CD14-positive monocyte (primary cell): ENCODE data around the gene ENTPD2. TPM values are rescaled to one million over a fixed set of nuclear protein-coding genes. Genes with fewer than 3 reads are reported as not detected.

Experiments
- DNase-seq, 3 donors: peaks; one replicate each; pipeline ENCODE4 v3.0.0-alpha.2; 2011 to 2022
- H2AFZ ChIP-seq: 2 replicates; pipeline ENCODE4 v1.6.0; 2012; ENCODE audit warnings: mild to moderate bottlenecking, low read depth, low read length, inconsistent platforms; ENCODE audit not compliant: insufficient read depth, poor library complexity, severe bottlenecking
- H3K27ac ChIP-seq, 2 donors: 1 replicate in 1 of 2; 2 replicates in 1 of 2; pipeline ENCODE4 v1.5.1; 2012 to 2013; ENCODE audit warnings: low read length in 2 of 2, control low read depth in 1 of 2, inconsistent platforms in 1 of 2, low read depth in 1 of 2, mild to moderate bottlenecking in 1 of 2
- H3K27me3 ChIP-seq, 2 donors: one replicate each; pipeline versions ENCODE4 v1.6.0 to v1.6.1; 2011 to 2013; ENCODE audit warnings: low read length in 2 of 2; ENCODE audit not compliant: control insufficient read depth in 2 of 2, insufficient read depth in 2 of 2
- H3K36me3 ChIP-seq, 2 donors: replicated peaks in 1 of 2; 1 replicate in 1 of 2; 2 replicates in 1 of 2; pipeline versions ENCODE4 v1.5.1 to v1.6.1; 2012 to 2013; ENCODE audit warnings: low read length in 2 of 2, control low read depth in 1 of 2, inconsistent platforms in 1 of 2, mild to moderate bottlenecking in 1 of 2; ENCODE audit not compliant: insufficient read depth in 2 of 2, control insufficient read depth in 1 of 2
- H3K4me1 ChIP-seq, 2 donors: 1 replicate in 1 of 2; 2 replicates in 1 of 2; pipeline versions ENCODE4 v1.5.1 to v1.6.1; 2012 to 2013; ENCODE audit warnings: low read length in 2 of 2, control low read depth in 1 of 2, inconsistent platforms in 1 of 2, mild to moderate bottlenecking in 1 of 2, moderate library complexity in 1 of 2; ENCODE audit not compliant: insufficient read depth in 2 of 2, control insufficient read depth in 1 of 2
- H3K4me2 ChIP-seq: replicated peaks from 2 replicates; pipeline ENCODE3; 2012; ENCODE audit warnings: low read length, moderate library complexity, mild to moderate bottlenecking; ENCODE audit not compliant: poor library complexity, severe bottlenecking; ENCODE audit errors: extremely low read depth
- H3K4me3 ChIP-seq, 3 experiments: fragments of 200-600 bp in 1 of 3; sonication (generic) in 1 of 3; replicated peaks in 1 of 3; 1 replicate in 2 of 3; 2 replicates in 1 of 3; pipeline ENCODE4 v1.5.1; 2011 to 2013; ENCODE audit warnings: low read length in 3 of 3, mild to moderate bottlenecking in 3 of 3, control low read depth in 2 of 3, low read depth in 2 of 3, inconsistent platforms in 1 of 3, moderate library complexity in 1 of 3
- H3K79me2 ChIP-seq: 2 replicates; pipeline ENCODE4 v1.6.0; 2012; ENCODE audit warnings: mild to moderate bottlenecking, control low read depth, inconsistent platforms, low read length, moderate library complexity; ENCODE audit not compliant: insufficient read depth
- H3K9ac ChIP-seq: 2 replicates; pipeline ENCODE4 v1.6.0; 2017; ENCODE audit warnings: low read length, mild to moderate bottlenecking; ENCODE audit not compliant: insufficient read depth, poor library complexity, severe bottlenecking
- H3K9me3 ChIP-seq, 2 donors: replicated peaks in 1 of 2; 1 replicate in 1 of 2; 2 replicates in 1 of 2; pipeline versions ENCODE4 v1.5.1 to v1.6.1; 2012 to 2013; ENCODE audit warnings: low read length in 2 of 2, control low read depth in 1 of 2; ENCODE audit not compliant: control insufficient read depth in 1 of 2, insufficient read depth in 1 of 2
- H4K20me1 ChIP-seq: 2 replicates; pipeline ENCODE4 v1.6.0; 2012; ENCODE audit warnings: mild to moderate bottlenecking, low read length, control low read depth, moderate library complexity; ENCODE audit not compliant: insufficient read depth
- H3K27ac Mint-ChIP-seq, 7 donors: one replicate each; pipeline ENCODE4 v1.8.0; 2020; ENCODE audit warnings: mild to moderate bottlenecking in 7 of 7, mixed read lengths in 7 of 7, moderate library complexity in 6 of 7, inconsistent platforms in 2 of 7
- H3K27me3 Mint-ChIP-seq, 3 donors: one replicate each; pipeline ENCODE4 v1.8.0; 2021 to 2022; ENCODE audit warnings: low read depth in 3 of 3, mild to moderate bottlenecking in 3 of 3, mixed read lengths in 3 of 3, moderate library complexity in 3 of 3, inconsistent platforms in 1 of 3
- H3K36me3 Mint-ChIP-seq, 2 donors: one replicate each; pipeline ENCODE4 v1.8.0; 2020; ENCODE audit warnings: mixed read lengths in 2 of 2, inconsistent platforms in 1 of 2, mild to moderate bottlenecking in 1 of 2
- H3K4me1 Mint-ChIP-seq: one replicate; pipeline ENCODE4 v1.8.0; 2020; ENCODE audit warnings: mild to moderate bottlenecking, mixed read lengths
- H3K4me3 Mint-ChIP-seq, 2 donors: one replicate each; pipeline ENCODE4 v1.8.0; 2020; ENCODE audit warnings: mild to moderate bottlenecking in 2 of 2, mixed read lengths in 2 of 2, moderate library complexity in 1 of 2
- H3K9me3 Mint-ChIP-seq, 7 donors: one replicate each; pipeline ENCODE4 v1.8.0; 2020 to 2022; ENCODE audit warnings: mixed read lengths in 7 of 7, mild to moderate bottlenecking in 6 of 7, moderate library complexity in 6 of 7, inconsistent platforms in 2 of 7
- CTCF ChIP-seq: fragments of 200-600 bp; IDR thresholded peaks from one replicate; pipeline ENCODE4 v1.8.0; 2022; ENCODE audit warnings: antibody characterized with exemption, mild to moderate bottlenecking
- WGBS: methylation state at CpG from one replicate; pipeline ENCODE4 v1.1.5; 2013; ENCODE audit warnings: missing lambda C conversion rate; ENCODE audit not compliant: insufficient coverage; 5-methylcytosine and 5-hydroxymethylcytosine counted together
- intact Hi-C, 2 donors: fragments of 100-400 bp; cut with micrococcal nuclease; formaldehyde crosslinking; loops; one replicate each; pipeline versions ENCODE4 v1.15.0 to v1.15.1; 2023
- polyA plus RNA-seq, 3 donors: library from polyadenylated mRNA; depleted of rRNA in 1 of 3; unstranded in 2 of 3; stranded (reverse) in 1 of 3; fragments of 300-500 nt in 2 of 3; fragments of >200 nt in 1 of 3; fragmentation: Illumina TruSeq in 2 of 3; gene quantifications; 1 replicate in 2 of 3; 2 replicates in 1 of 3; pipeline ENCODE4 v1.2.3, GENCODE V29; 2012 to 2021

ENTPD2 gene
- polyA plus RNA-seq, 3 donors, result not detected

GRCh38 chr9:137012694-137013570 is 40.9 kb downstream of the ENTPD2 start:
- intact Hi-C loops, result no loop called here
- peaks cover 0 to 3% (median 0%) of the 10 kb centered on the region in 3 donors for H3K27me3 Mint-ChIP-seq

More at GRCh38 chr9:137012694-137013570, 40.9 kb downstream of the ENTPD2 start:
- Histone ChIP-seq H3K4me1 (no peaks in the 10 kb centered on the region), H2AFZ (no peak overlapping the region), H3K9ac (no peak overlapping the region), H4K20me1 (no peaks in the 10 kb centered on the region), H3K4me2 (no peak overlapping the region), H3K79me2 (no peaks in the 10 kb centered on the region), H3K27ac (no peak overlapping the region), H3K4me3 (no peak overlapping the region), H3K36me3 (peaks cover 0 to 3% of the 10 kb centered on the region in 2 donors), H3K27me3 (no peaks in the 10 kb centered on the region), H3K9me3 (no peaks in the 10 kb centered on the region)
- Mint-ChIP-seq H3K36me3 (peaks cover 9 to 33% of the 10 kb centered on the region in 2 donors), H3K4me3 (no peak overlapping the region), H3K27ac (no peak overlapping the region), H3K4me1 (no peaks in the 10 kb centered on the region), H3K9me3 (peaks cover 0 to 6% (median 0%) of the 10 kb centered on the region in 7 donors)
- no peak for TF ChIP-seq CTCF
- WGBS, result 96% methylated on average over 44 of the region's 67 CpGs
- DNase-seq, result no peak
